ENCODE results near the gene QRSL1. TPM values are rescaled to one million over a fixed set of nuclear protein-coding genes. Genes with fewer than 3 reads are reported as not detected.

QRSL1 gene
- total and polyA plus RNA-seq, 9 of the 15 experiments (the other 6 are each of a cell fraction or from before 2014, with no cell fraction given), result 14.6 to 31.5 (median 23.0) TPM

- Histone ChIP-seq H3K9me1 (ENCODE audit: control insufficient read depth, insufficient read depth, low read length) (no peaks in the 10 kb centered on the region), H3K79me2 (ENCODE audit: control insufficient read depth, insufficient read depth, low read length) (no peaks in the 10 kb centered on the region), H3K9ac (ENCODE audit: insufficient read depth in 1 of 2, low read depth in 2 of 2, low read length in 2 of 2) (no peak overlapping the region), H3K4me2 (ENCODE audit: insufficient read depth, low read length) (no peak overlapping the region), H3K36me3 (ENCODE audit: control insufficient read depth, insufficient read depth, low read length) (peaks cover 28% of the 10 kb centered on the region), H3K4me3 (no peak overlapping the region), H4K20me1 (replicated peaks; ENCODE audit: control insufficient read depth, insufficient read depth, low read length) (no peaks in the 10 kb centered on the region), H2AFZ (ENCODE audit: low read depth, low read length) (no peak overlapping the region), H3K4me1 (replicated peaks in 1 of 2; ENCODE audit: control insufficient read depth in 2 of 2, insufficient read depth in 2 of 2, low read length in 2 of 2) (no peaks in the 10 kb centered on the region), H3K27ac (ENCODE audit: extremely low read depth, low read depth, low read length) (no peak overlapping the region), H3K9me3 (replicated peaks; ENCODE audit: control insufficient read depth, insufficient read depth, low read depth, low read length) (0 out of 2 replicates have a peak, but pooled peaks cover 2% of the 10 kb centered on the region), H3K27me3 (ENCODE audit: control insufficient read depth in 2 of 2, insufficient read depth in 2 of 2, low read length in 2 of 2) (no peaks in the 10 kb centered on the region)
- WGBS (ENCODE audit: insufficient coverage, low coverage, missing lambda C conversion rate), result 72% methylated on average over 3 of the region's 3 CpGs
- no peak for FAIRE-seq
- DNase-seq (ENCODE audit: extremely low read depth in 1 of 4, low spot score in 3 of 4), result no peak
- intact Hi-C loops (cut with micrococcal nuclease) (no loop called here), in situ Hi-C loops (cut with MboI) (no loop called here)
- CTCF ChIA-PET (ENCODE audit: low intra/inter-chr PET ratio), result no interaction called here
- ATAC-seq, result no peak
- TF ChIP-seq, protein P1, sequence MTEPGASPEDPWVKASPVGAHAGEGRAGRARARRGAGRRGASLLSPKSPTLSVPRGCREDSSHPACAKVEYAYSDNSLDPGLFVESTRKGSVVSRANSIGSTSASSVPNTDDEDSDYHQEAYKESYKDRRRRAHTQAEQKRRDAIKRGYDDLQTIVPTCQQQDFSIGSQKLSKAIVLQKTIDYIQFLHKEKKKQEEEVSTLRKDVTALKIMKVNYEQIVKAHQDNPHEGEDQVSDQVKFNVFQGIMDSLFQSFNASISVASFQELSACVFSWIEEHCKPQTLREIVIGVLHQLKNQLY (CRISPR knock-in tag; conservative IDR thresholded peaks at IDR 0.05), result no peak
- TF ChIP-seq ZNF263 (CRISPR knock-in tag; IDR thresholded peaks at IDR 0.05; ENCODE audit: borderline replicate concordance) (no peak), PRPF4 (IDR thresholded peaks at IDR 0.05; ENCODE audit: insufficient read depth, low read depth, low read length, poor library complexity, severe bottlenecking) (no peak), KHSRP (IDR thresholded peaks at IDR 0.05) (no peak), ZBTB43 (CRISPR knock-in tag; IDR thresholded peaks at IDR 0.05) (no peak)
- TF ChIP-seq, protein P2, sequence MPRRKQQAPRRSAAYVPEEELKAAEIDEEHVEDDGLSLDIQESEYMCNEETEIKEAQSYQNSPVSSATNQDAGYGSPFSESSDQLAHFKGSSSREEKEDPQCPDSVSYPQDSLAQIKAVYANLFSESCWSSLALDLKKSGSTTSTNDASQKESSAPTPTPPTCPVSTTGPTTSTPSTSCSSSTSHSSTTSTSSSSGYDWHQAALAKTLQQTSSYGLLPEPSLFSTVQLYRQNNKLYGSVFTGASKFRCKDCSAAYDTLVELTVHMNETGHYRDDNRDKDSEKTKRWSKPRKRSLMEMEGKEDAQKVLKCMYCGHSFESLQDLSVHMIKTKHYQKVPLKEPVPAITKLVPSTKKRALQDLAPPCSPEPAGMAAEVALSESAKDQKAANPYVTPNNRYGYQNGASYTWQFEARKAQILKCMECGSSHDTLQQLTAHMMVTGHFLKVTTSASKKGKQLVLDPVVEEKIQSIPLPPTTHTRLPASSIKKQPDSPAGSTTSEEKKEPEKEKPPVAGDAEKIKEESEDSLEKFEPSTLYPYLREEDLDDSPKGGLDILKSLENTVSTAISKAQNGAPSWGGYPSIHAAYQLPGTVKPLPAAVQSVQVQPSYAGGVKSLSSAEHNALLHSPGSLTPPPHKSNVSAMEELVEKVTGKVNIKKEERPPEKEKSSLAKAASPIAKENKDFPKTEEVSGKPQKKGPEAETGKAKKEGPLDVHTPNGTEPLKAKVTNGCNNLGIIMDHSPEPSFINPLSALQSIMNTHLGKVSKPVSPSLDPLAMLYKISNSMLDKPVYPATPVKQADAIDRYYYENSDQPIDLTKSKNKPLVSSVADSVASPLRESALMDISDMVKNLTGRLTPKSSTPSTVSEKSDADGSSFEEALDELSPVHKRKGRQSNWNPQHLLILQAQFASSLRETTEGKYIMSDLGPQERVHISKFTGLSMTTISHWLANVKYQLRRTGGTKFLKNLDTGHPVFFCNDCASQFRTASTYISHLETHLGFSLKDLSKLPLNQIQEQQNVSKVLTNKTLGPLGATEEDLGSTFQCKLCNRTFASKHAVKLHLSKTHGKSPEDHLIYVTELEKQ (CRISPR knock-in tag; IDR thresholded peaks at IDR 0.05), result no peak
- POLR2A ChIA-PET, result no interaction called here
- BruUV-seq (replicated peaks), result no TSS peak
These were observed 8.3 kb upstream of the QRSL1 start for GRCh38 chr6:106620931-106621672.

Measured in K562 (cell line).